HepG2 (cell line): ENCODE results near the gene PAK6. TPM values are rescaled to one million over a fixed set of nuclear protein-coding genes. Genes with fewer than 3 reads are reported as not detected.

ENCODE experiments used
- CHCHD3 ChIP-seq: sonication (generic); formaldehyde crosslinking; IDR thresholded peaks from 2 replicates; pipeline ENCODE4 v1.8.0; 2022; ENCODE audit warnings: mild to moderate bottlenecking, missing genetic modification reagents, moderate library complexity
- KLF16 ChIP-seq, 2 experiments: sonication (generic) in 1 of 2; formaldehyde crosslinking in 1 of 2; IDR thresholded peaks; 2 replicates each; pipeline versions ENCODE4 v1.6.1 to v1.8.0; 2016 to 2023; ENCODE audit warnings: missing genetic modification reagents in 2 of 2, missing compliant biosample characterization in 1 of 2
- MXI1 ChIP-seq: IDR thresholded peaks from 3 replicates; pipeline ENCODE4 v1.6.1; 2012; ENCODE audit warnings: low read depth, low read length, inconsistent platforms, borderline replicate concordance
- NFIC ChIP-seq: IDR thresholded peaks from 2 replicates; pipeline ENCODE4 v1.6.1; 2012; ENCODE audit warnings: mild to moderate bottlenecking, low read length, inconsistent platforms
- PHF21A ChIP-seq: sonication (generic); formaldehyde crosslinking; IDR thresholded peaks from 2 replicates; pipeline ENCODE4 v1.5.0; 2020; ENCODE audit warnings: mild to moderate bottlenecking, missing genetic modification reagents
- SIN3A ChIP-seq: IDR thresholded peaks from 2 replicates; pipeline ENCODE4 v1.6.1; 2011; ENCODE audit warnings: low read depth, mild to moderate bottlenecking, control low read depth, low read length, borderline replicate concordance
- ZKSCAN5 ChIP-seq: sonication (generic); formaldehyde crosslinking; IDR thresholded peaks from 2 replicates; pipeline ENCODE4 v1.5.1; 2020; ENCODE audit warnings: mild to moderate bottlenecking, missing genetic modification reagents
- ZNF160 ChIP-seq: sonication (generic); formaldehyde crosslinking; IDR thresholded peaks from 2 replicates; pipeline ENCODE4 v1.8.0; 2022; ENCODE audit warnings: mild to moderate bottlenecking, inconsistent platforms, missing genetic modification reagents
- ZNF562 ChIP-seq: sonication (generic); formaldehyde crosslinking; IDR thresholded peaks from 2 replicates; pipeline ENCODE4 v1.8.0; 2022; ENCODE audit warnings: missing genetic modification reagents, borderline replicate concordance
- ZNF703 ChIP-seq: sonication (generic); formaldehyde crosslinking; IDR thresholded peaks from 2 replicates; pipeline ENCODE4 v1.5.1; 2020; ENCODE audit warnings: missing genetic modification reagents, mild to moderate bottlenecking, moderate library complexity, borderline replicate concordance
- polyA plus RNA-seq, 8 experiments: library from polyadenylated mRNA; depleted of rRNA in 3 of 8; stranded (reverse) in 7 of 8; unstranded in 1 of 8; fragments of >200 nt; fragmentation: Illumina TruSeq in 4 of 8; extraction: Trizol in 4 of 8; gene quantifications; 2 replicates each; pipeline versions ENCODE4 v1.2.1 to v1.2.3, GENCODE V29; 2011 to 2016; ENCODE audit warnings: low read depth in 4 of 8, missing spikeins in 1 of 8, mixed read lengths in 1 of 8; ENCODE audit not compliant: insufficient read depth in 1 of 8
- total RNA-seq, 5 experiments: library from RNA; depleted of rRNA; stranded (reverse); fragments of >200 nt; fragmentation: Illumina TruSeq; extraction: Trizol; gene quantifications; 2 replicates each; pipeline ENCODE4 v1.2.3, GENCODE V29; 2016; ENCODE audit warnings: low read depth in 1 of 5
- TF ChIP-seq, protein P1 (sequence below): sonication (generic); formaldehyde crosslinking; IDR thresholded peaks from 2 replicates; pipeline ENCODE4 v1.5.0; 2020; ENCODE audit warnings: mild to moderate bottlenecking, missing genetic modification reagents
- TF ChIP-seq, protein P2 (sequence below): sonication (generic); formaldehyde crosslinking; IDR thresholded peaks from 2 replicates; pipeline ENCODE4 v1.8.1; 2023; ENCODE audit warnings: mild to moderate bottlenecking, missing genetic modification reagents
- TF ChIP-seq, protein P3 (sequence below): sonication (generic); formaldehyde crosslinking; IDR thresholded peaks from 2 replicates; pipeline ENCODE4 v1.4.0; 2020; ENCODE audit warnings: missing genetic modification reagents, borderline replicate concordance
- TF ChIP-seq, protein P4 (sequence below): fragments of 450-650 bp; IDR thresholded peaks from 2 replicates; pipeline ENCODE4 v1.6.1; 2016

PAK6 gene
- total and polyA plus RNA-seq, 2 of the 13 experiments (the other 11 are each of a cell fraction or from before 2014, with no cell fraction given) = 0.07 TPM; not detected in 1

DNA sequence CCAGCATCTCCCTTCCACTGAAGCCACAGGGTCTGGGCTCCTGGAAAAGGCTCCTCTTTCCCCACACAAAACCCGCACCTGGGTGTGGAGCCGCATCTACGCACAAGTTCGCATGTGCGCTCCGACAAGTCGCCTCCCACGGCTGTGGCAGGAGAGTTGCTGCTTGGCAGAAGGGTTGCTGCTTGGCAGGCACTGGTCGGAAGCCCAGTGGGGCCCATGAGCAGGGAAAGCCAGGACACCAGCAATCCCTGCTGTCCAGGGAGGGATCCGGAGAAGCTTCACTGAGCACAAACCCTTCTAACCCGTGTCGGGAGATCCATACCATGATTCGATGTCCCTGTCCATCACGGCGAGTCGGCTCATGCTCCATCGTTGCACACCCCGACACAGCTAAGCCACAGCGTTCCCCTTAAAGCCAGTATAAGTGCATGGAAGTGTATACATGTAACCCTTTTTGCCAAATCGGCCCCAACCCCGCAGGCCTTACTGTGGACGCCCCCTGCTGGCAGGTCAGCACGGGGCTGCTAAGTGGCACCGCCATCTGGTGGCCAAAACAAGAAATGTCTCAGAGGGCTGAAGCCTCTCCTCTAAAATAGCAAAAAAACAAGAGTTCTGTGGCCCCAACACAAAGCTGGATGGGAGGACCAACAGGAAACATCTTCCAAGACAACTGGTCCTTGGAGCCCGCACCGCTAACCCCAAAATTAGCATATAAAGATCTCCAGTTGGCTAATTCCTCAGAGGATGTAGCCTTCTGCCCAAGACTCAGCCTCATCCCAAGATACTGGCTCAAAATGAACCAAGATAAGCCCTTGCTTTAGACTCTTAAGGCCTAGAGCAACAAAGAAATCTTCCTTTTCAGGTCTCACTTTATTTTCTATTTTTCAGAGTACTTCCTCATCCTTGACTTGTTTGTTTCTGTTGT, 35.7 kb downstream of the PAK6 start (continued):
- TF ChIP-seq, protein P1, sequence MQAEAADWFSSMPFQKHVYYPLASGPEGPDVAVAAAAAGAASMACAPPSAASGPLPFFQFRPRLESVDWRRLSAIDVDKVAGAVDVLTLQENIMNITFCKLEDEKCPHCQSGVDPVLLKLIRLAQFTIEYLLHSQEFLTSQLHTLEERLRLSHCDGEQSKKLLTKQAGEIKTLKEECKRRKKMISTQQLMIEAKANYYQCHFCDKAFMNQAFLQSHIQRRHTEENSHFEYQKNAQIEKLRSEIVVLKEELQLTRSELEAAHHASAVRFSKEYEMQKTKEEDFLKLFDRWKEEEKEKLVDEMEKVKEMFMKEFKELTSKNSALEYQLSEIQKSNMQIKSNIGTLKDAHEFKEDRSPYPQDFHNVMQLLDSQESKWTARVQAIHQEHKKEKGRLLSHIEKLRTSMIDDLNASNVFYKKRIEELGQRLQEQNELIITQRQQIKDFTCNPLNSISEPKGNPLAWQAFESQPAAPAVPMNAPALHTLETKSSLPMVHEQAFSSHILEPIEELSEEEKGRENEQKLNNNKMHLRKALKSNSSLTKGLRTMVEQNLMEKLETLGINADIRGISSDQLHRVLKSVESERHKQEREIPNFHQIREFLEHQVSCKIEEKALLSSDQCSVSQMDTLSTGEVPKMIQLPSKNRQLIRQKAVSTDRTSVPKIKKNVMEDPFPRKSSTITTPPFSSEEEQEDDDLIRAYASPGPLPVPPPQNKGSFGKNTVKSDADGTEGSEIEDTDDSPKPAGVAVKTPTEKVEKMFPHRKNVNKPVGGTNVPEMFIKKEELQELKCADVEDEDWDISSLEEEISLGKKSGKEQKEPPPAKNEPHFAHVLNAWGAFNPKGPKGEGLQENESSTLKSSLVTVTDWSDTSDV (CRISPR knock-in tag) = no peak
- TF ChIP-seq ZNF160 (CRISPR knock-in tag) (no peak), NFIC (no peak), ZNF703 (CRISPR knock-in tag) (no peak), ZNF562 (CRISPR knock-in tag) (no peak), MXI1 (no peak), PHF21A (CRISPR knock-in tag) (no peak), ZKSCAN5 (CRISPR knock-in tag) (no peak), KLF16 (CRISPR knock-in tag; IDR thresholded peaks at IDR 0.05) (peak in 1 of 2 experiments; percentile 56; a peak in 1 of 4 replicates), CHCHD3 (no peak), SIN3A (no peak)
- TF ChIP-seq, protein P2, sequence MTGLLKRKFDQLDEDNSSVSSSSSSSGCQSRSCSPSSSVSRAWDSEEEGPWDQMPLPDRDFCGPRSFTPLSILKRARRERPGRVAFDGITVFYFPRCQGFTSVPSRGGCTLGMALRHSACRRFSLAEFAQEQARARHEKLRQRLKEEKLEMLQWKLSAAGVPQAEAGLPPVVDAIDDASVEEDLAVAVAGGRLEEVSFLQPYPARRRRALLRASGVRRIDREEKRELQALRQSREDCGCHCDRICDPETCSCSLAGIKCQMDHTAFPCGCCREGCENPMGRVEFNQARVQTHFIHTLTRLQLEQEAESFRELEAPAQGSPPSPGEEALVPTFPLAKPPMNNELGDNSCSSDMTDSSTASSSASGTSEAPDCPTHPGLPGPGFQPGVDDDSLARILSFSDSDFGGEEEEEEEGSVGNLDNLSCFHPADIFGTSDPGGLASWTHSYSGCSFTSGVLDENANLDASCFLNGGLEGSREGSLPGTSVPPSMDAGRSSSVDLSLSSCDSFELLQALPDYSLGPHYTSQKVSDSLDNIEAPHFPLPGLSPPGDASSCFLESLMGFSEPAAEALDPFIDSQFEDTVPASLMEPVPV (CRISPR knock-in tag) = no peak
- TF ChIP-seq, protein P3, sequence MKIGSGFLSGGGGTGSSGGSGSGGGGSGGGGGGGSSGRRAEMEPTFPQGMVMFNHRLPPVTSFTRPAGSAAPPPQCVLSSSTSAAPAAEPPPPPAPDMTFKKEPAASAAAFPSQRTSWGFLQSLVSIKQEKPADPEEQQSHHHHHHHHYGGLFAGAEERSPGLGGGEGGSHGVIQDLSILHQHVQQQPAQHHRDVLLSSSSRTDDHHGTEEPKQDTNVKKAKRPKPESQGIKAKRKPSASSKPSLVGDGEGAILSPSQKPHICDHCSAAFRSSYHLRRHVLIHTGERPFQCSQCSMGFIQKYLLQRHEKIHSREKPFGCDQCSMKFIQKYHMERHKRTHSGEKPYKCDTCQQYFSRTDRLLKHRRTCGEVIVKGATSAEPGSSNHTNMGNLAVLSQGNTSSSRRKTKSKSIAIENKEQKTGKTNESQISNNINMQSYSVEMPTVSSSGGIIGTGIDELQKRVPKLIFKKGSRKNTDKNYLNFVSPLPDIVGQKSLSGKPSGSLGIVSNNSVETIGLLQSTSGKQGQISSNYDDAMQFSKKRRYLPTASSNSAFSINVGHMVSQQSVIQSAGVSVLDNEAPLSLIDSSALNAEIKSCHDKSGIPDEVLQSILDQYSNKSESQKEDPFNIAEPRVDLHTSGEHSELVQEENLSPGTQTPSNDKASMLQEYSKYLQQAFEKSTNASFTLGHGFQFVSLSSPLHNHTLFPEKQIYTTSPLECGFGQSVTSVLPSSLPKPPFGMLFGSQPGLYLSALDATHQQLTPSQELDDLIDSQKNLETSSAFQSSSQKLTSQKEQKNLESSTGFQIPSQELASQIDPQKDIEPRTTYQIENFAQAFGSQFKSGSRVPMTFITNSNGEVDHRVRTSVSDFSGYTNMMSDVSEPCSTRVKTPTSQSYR (CRISPR knock-in tag) = no peak; the same call in 1 of the 2 replicates
- TF ChIP-seq, protein P4, sequence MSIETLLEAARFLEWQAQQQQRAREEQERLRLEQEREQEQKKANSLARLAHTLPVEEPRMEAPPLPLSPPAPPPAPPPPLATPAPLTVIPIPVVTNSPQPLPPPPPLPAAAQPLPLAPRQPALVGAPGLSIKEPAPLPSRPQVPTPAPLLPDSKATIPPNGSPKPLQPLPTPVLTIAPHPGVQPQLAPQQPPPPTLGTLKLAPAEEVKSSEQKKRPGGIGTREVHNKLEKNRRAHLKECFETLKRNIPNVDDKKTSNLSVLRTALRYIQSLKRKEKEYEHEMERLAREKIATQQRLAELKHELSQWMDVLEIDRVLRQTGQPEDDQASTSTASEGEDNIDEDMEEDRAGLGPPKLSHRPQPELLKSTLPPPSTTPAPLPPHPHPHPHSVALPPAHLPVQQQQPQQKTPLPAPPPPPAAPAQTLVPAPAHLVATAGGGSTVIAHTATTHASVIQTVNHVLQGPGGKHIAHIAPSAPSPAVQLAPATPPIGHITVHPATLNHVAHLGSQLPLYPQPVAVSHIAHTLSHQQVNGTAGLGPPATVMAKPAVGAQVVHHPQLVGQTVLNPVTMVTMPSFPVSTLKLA = no peak
